HS-5 (cell line): ENCODE measurements around the gene IFT52.
"Not testable (repeated sequence)": the region's sequence is repeated elsewhere in the genome, so short reads cannot be mapped to it uniquely, and the experiment has no call there.

ENCODE experiments used
- DNase-seq: peaks from one replicate; pipeline ENCODE4 v3.0.0-alpha.2; 2012; ENCODE audit warnings: low read depth

IFT52 gene

GRCh38 chr20:43651650-43652184, 61.0 kb downstream of the IFT52 start:
- DNase-seq: not testable (repeated sequence)

- no peak for DNase-seq
Observed at GRCh38 chr20:43653966-43654365, 63.2 kb downstream of the IFT52 start.

- not testable (repeated sequence) for DNase-seq
Observed at GRCh38 chr20:43655176-43655575, 64.4 kb downstream of the IFT52 start.

- DNase-seq: no peak
Observed at GRCh38 chr20:43655937-43656336, 65.2 kb downstream of the IFT52 start.

DNA sequence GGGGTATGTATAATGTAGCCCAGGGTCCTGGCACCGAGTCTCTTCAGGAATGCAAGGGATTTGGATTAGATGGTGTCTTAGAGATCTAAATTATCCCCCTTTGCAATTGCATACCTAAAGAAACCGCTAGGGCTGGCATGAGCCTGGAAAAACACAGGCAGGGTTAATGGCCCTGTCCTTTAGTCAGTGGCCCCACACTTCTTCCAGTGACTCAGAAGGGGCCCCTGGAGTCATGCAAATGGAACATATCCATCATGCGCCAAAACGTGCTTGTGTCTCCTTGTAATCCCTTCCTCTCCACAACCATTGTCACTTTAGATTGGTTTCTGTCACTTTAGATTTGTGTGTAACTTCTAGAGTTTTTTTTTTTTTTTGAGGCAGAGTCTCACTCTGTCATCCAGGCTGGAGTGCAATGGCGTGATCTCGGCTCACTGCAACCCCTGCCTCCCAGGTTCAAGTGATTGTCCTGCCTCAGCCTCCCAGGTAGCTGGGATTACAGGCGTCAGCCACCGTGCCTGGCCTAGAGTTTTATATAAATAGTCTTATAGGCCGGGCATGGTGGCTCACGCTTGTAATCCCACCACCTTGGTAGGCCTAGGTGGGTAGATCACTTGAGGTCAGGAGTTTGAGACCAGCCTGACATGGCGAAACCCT, 67.5 kb downstream of the IFT52 start:
- DNase-seq: peak; percentile 20

- no peak for DNase-seq
Observed at GRCh38 chr20:43658723-43659419, 68.1 kb downstream of the IFT52 start.

GRCh38 chr20:43662943-43663655, 72.4 kb downstream of the IFT52 start:
- peak; percentile 47 for DNase-seq

- no peak for DNase-seq
Observed at GRCh38 chr20:43665466-43666176, 74.9 kb downstream of the IFT52 start.

GRCh38 chr20:43666376-43667328, 75.9 kb downstream of the IFT52 start, which contains the start of gene MYBL2:
Gene MYBL2, plus strand, starts transcription at chr20:43667114. Its CDS starts 170 bp downstream, at chr20:43667284.
- no peak for DNase-seq

- no peak for DNase-seq
Observed at GRCh38 chr20:43667341-43668132, 76.8 kb downstream of the IFT52 start.

- peak; percentile 52 for DNase-seq
Observed at GRCh38 chr20:43669332-43669731, 78.6 kb downstream of the IFT52 start.

- DNase-seq: no peak
Observed at GRCh38 chr20:43670423-43670822, 79.7 kb downstream of the IFT52 start.

DNA sequence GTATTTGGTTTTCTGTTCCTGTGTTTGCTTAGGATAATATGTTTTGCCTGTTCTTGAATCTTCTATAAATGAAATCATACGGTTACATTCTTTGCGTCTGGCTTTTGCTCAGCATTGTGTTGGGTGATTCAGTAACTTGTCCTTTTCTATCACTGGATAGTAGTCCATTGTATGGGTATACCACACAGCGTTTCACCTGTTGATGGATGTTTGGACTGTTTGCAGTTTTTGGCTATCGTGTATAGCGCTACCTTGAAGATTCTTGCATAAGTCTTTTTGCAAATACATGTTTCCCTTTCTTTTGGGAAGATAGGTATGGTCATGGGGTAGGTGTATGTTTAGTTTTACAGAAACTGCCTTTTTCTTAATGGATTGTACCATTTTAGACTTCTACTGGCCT, 85.6 kb downstream of the IFT52 start:
- DNase-seq: no peak

- no peak for DNase-seq
Observed at GRCh38 chr20:43680981-43681380, 90.2 kb downstream of the IFT52 start.

GRCh38 chr20:43681468-43681942, 90.8 kb downstream of the IFT52 start:
- DNase-seq: no peak

GRCh38 chr20:43681991-43682410, 91.3 kb downstream of the IFT52 start:
- no peak for DNase-seq

- no peak for DNase-seq
Observed at GRCh38 chr20:43682446-43682845, 91.7 kb downstream of the IFT52 start.

GRCh38 chr20:43686820-43687219, 96.1 kb downstream of the IFT52 start:
- no peak for DNase-seq

GRCh38 chr20:43689165-43689564, 98.4 kb downstream of the IFT52 start:
- DNase-seq: no peak
